Measurements from ENCODE around the gene NUMA1.

The NUMA1 gene

GRCh38 chr11:72080326-72081183 lies at the start of gene NUMA1, which contains the start of gene LRRC51:
NUMA1 (minus strand) TSS chr11:72080542; CDS start chr11:72035943, 44,599 bp downstream.
LRRC51 (plus strand) TSS chr11:72080850; CDS start chr11:72089084, 8,234 bp downstream.
- peak within 1 kb of the TSS; percentile 96 to 100 for H3K4me3 Mint-ChIP-seq
- peaks cover 56% of the 10 kb centered on the region for H3K4me1 Mint-ChIP-seq
- peak; percentile 97 to 99 for DNase-seq
- peak; percentile 96 for ATAC-seq
- no peaks in the 10 kb centered on the region for H3K9me3 Mint-ChIP-seq
- no peaks in the 10 kb centered on the region for H3K27me3 Mint-ChIP-seq
- peak within 1 kb of the TSS; percentile 98 to 100 for H3K27ac Mint-ChIP-seq

GRCh38 chr11:72129381-72129780 lies 49.0 kb upstream of the NUMA1 start:
- no peak overlapping the region for H3K27ac Mint-ChIP-seq
- ATAC-seq (no peak), DNase-seq (no peak)
- peaks cover 14 to 15% of the 10 kb centered on the region in 2 donors for H3K9me3 Mint-ChIP-seq
- H3K4me3 Mint-ChIP-seq: no peak overlapping the region
- H3K4me1 Mint-ChIP-seq: no peaks in the 10 kb centered on the region
- peaks cover 8% of the 10 kb centered on the region for H3K27me3 Mint-ChIP-seq

GRCh38 chr11:72127923-72128322 lies 47.6 kb upstream of the NUMA1 start:
- no peak for DNase-seq
- Mint-ChIP-seq H3K4me1 (no peaks in the 10 kb centered on the region), H3K27me3 (no peaks in the 10 kb centered on the region), H3K4me3 (no peak overlapping the region), H3K9me3 (peaks cover 14 to 15% of the 10 kb centered on the region in 2 donors), H3K27ac (no peak overlapping the region)
- ATAC-seq: no peak

- H3K27me3 Mint-ChIP-seq: peaks cover 3% of the 10 kb centered on the region
- DNase-seq (no peak), ATAC-seq (no peak)
- H3K4me1 Mint-ChIP-seq: no peaks in the 10 kb centered on the region
- H3K9me3 Mint-ChIP-seq: peaks cover 14 to 15% of the 10 kb centered on the region in 2 donors
- no peak overlapping the region for H3K27ac Mint-ChIP-seq
- H3K4me3 Mint-ChIP-seq: no peak overlapping the region
Observed at GRCh38 chr11:72125956-72126355, 45.6 kb upstream of the NUMA1 start.

- H3K4me3 Mint-ChIP-seq: no peak overlapping the region
- no peaks in the 10 kb centered on the region for H3K4me1 Mint-ChIP-seq
- ATAC-seq (no peak), DNase-seq (no peak)
- H3K9me3 Mint-ChIP-seq: peaks cover 9 to 12% of the 10 kb centered on the region in 2 donors
- peaks cover 7% of the 10 kb centered on the region for H3K27me3 Mint-ChIP-seq
- no peak overlapping the region for H3K27ac Mint-ChIP-seq
Observed at GRCh38 chr11:72124046-72124445, 43.7 kb upstream of the NUMA1 start.

GRCh38 chr11:72123117-72123653 lies 42.8 kb upstream of the NUMA1 start:
- ATAC-seq: no peak
- Mint-ChIP-seq H3K4me1 (no peaks in the 10 kb centered on the region), H3K9me3 (peaks cover under 1 to 4% of the 10 kb centered on the region in 2 donors), H3K27me3 (peaks cover 7% of the 10 kb centered on the region), H3K4me3 (no peak overlapping the region), H3K27ac (peak overlapping the region in 1 of 2 donors; percentile 13)
- no peak for DNase-seq

- Mint-ChIP-seq H3K4me1 (no peaks in the 10 kb centered on the region), H3K27me3 (peaks cover 7% of the 10 kb centered on the region), H3K9me3 (no peaks in the 10 kb centered on the region), H3K4me3 (no peak overlapping the region), H3K27ac (no peak overlapping the region)
- DNase-seq: no peak
- ATAC-seq: no peak
Observed at GRCh38 chr11:72122607-72123006, 42.3 kb upstream of the NUMA1 start.

- Mint-ChIP-seq H3K4me3 (no peak overlapping the region), H3K27me3 (peaks cover 7% of the 10 kb centered on the region), H3K27ac (no peak overlapping the region), H3K4me1 (no peaks in the 10 kb centered on the region), H3K9me3 (no peaks in the 10 kb centered on the region)
- no peak for ATAC-seq
- no peak for DNase-seq
Observed at GRCh38 chr11:72120930-72121329, 40.6 kb upstream of the NUMA1 start.

GRCh38 chr11:72119198-72119597 lies 38.9 kb upstream of the NUMA1 start:
- Mint-ChIP-seq H3K4me3 (no peak overlapping the region), H3K27me3 (peaks cover 7% of the 10 kb centered on the region), H3K27ac (no peak overlapping the region), H3K4me1 (no peaks in the 10 kb centered on the region), H3K9me3 (peaks cover 0 to 6% of the 10 kb centered on the region in 2 donors)
- no peak for DNase-seq
- no peak for ATAC-seq

- Mint-ChIP-seq H3K4me3 (no peak overlapping the region), H3K27ac (no peak overlapping the region), H3K9me3 (peaks cover 0 to 6% of the 10 kb centered on the region in 2 donors), H3K4me1 (peaks cover 13% of the 10 kb centered on the region), H3K27me3 (peaks cover 6% of the 10 kb centered on the region)
- ATAC-seq (no peak), DNase-seq (no peak)
Observed at GRCh38 chr11:72116019-72116755, 35.8 kb upstream of the NUMA1 start.

- no peaks in the 10 kb centered on the region for H3K27me3 Mint-ChIP-seq
- H3K4me3 Mint-ChIP-seq: no peak overlapping the region
- ATAC-seq (no peak), DNase-seq (no peak)
- H3K9me3 Mint-ChIP-seq: peaks cover 0 to 6% of the 10 kb centered on the region in 2 donors
- peaks cover 17% of the 10 kb centered on the region for H3K4me1 Mint-ChIP-seq
- H3K27ac Mint-ChIP-seq: peak overlapping the region in 1 of 2 donors; percentile 2
Observed at GRCh38 chr11:72114570-72114969, 34.2 kb upstream of the NUMA1 start.

- H3K4me1 Mint-ChIP-seq: peaks cover 17% of the 10 kb centered on the region
- peak overlapping the region; percentile 98 to 100 for H3K27ac Mint-ChIP-seq
- H3K9me3 Mint-ChIP-seq: peaks cover 0 to 6% of the 10 kb centered on the region in 2 donors
- peak overlapping the region; percentile 88 to 96 for H3K4me3 Mint-ChIP-seq
- no peak for ATAC-seq
- no peak for DNase-seq
- no peaks in the 10 kb centered on the region for H3K27me3 Mint-ChIP-seq
Observed at GRCh38 chr11:72112978-72113808, 32.9 kb upstream of the NUMA1 start.

GRCh38 chr11:72112143-72112977 lies 32.0 kb upstream of the NUMA1 start, which contains the start of gene ANAPC15:
ANAPC15 (minus strand) TSS chr11:72112695; CDS start chr11:72111276, 1,419 bp downstream.
- Mint-ChIP-seq H3K9me3 (peaks cover 0 to 6% of the 10 kb centered on the region in 2 donors), H3K4me3 (peak within 1 kb of the TSS; percentile 88 to 96), H3K27ac (peak within 1 kb of the TSS; percentile 98 to 100), H3K27me3 (no peaks in the 10 kb centered on the region), H3K4me1 (peaks cover 17% of the 10 kb centered on the region)
- ATAC-seq (peak; percentile 93), DNase-seq (peak; percentile 95 to 98)

Data from stimulated activated naive CD8-positive, alpha-beta T cell treated with anti-CD3 and anti-CD28 coated beads, Interleukin-15, amount 100 ng/mL, for 72 hours (primary cell).